Glomerular endothelial cell (primary cell): ENCODE results near the gene FXYD5. TPM values are rescaled to one million over a fixed set of nuclear protein-coding genes. Genes with fewer than 3 reads are reported as not detected.

ENCODE experiments used
- DNase-seq: peaks from one replicate; pipeline ENCODE4 v3.0.0-alpha.2; 2011; ENCODE audit warnings: low read depth, low spot score; ENCODE audit errors: extremely low read depth
- total RNA-seq: library from RNA; depleted of rRNA; stranded (reverse); fragments of >200 nt; gene quantifications from 2 replicates; pipeline ENCODE4 v1.2.3, GENCODE V29; 2015

The FXYD5 gene
- total RNA-seq, 1 donor from 2014 or later = 105 TPM

- DNase-seq = no peak
These were observed 906 bp downstream of the FXYD5 start for GRCh38 chr19:35155441-35155840.

- no peak for DNase-seq
These were observed 1.6 kb downstream of the FXYD5 start for GRCh38 chr19:35155981-35156672.

- DNase-seq = no peak
These were observed 2.1 kb downstream of the FXYD5 start for GRCh38 chr19:35156673-35157014.

- DNase-seq = no peak
These were observed 2.9 kb downstream of the FXYD5 start for GRCh38 chr19:35157431-35157830.

- DNase-seq = no peak
These were observed 5.1 kb downstream of the FXYD5 start for GRCh38 chr19:35159606-35160005.

GRCh38 chr19:35160629-35161433 lies 6.3 kb downstream of the FXYD5 start:
- DNase-seq = no peak

GRCh38 chr19:35161434-35161743 lies 6.9 kb downstream of the FXYD5 start:
- no peak for DNase-seq

GRCh38 chr19:35162471-35163326 lies 8.2 kb downstream of the FXYD5 start:
- no peak for DNase-seq

GRCh38 chr19:35164418-35164817 lies 9.9 kb downstream of the FXYD5 start:
- DNase-seq = no peak

GRCh38 chr19:35165200-35166058 lies 10.9 kb downstream of the FXYD5 start:
- no peak for DNase-seq

GRCh38 chr19:35166100-35167063 lies 11.8 kb downstream of the FXYD5 start:
- DNase-seq = no peak

- no peak for DNase-seq
These were observed 12.9 kb downstream of the FXYD5 start for GRCh38 chr19:35167251-35168119.

GRCh38 chr19:35168196-35168595 lies 13.7 kb downstream of the FXYD5 start:
- no peak for DNase-seq

- no peak for DNase-seq
These were observed 14.9 kb downstream of the FXYD5 start for GRCh38 chr19:35169221-35169995.

- DNase-seq = no peak
These were observed 16.0 kb downstream of the FXYD5 start for GRCh38 chr19:35170359-35171061.

- no peak for DNase-seq
These were observed 17.2 kb downstream of the FXYD5 start for GRCh38 chr19:35171730-35172129.

GRCh38 chr19:35174226-35174625 lies 19.7 kb downstream of the FXYD5 start:
- DNase-seq = no peak
